ENCODE measurements around the gene SIRPG.

The SIRPG gene

DNA sequence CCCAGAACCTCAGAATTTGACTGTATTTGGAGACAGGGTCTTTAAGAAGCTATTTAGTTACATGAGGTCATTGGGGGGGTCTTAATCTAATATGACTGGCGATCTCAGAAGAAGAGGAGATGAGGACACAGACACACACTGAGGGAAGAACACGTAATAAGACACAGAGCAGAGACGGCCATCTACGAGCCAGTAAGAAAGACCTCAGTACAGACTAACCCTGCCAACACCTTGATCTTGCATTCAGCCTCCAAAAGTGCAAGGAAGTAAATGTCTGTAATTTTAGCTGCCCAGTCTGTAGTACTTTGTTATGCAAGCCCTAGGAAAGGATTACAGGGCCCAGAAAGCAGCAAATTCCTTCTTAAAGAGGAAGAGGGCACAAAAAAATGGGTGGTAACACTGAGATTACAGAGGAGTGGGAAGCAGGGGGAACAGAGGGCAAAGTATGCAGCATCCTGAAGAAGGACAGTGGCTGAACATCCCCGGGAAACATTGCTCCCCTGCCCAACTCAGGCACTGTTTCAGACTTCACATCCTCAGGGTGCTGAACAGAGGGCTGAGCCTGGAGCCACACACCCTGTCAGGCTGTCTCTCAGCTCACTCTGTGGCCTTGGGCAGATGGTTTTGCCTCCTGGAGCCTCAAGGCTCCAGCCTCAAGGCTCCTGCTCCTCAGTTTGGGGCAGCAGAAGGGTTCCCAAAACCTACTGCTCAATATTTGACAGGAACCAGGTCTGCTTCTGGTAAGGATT, 27.9 kb upstream of the SIRPG start:
- Mint-ChIP-seq H3K4me1 (ENCODE audit: low read depth) (peaks cover 87% of the 10 kb centered on the region), H3K9me3 (ENCODE audit: low read depth) (no peaks in the 10 kb centered on the region), H3K27ac (peak overlapping the region; percentile 94), H3K4me3 (peak overlapping the region; percentile 95), H3K36me3 (peaks cover 23% of the 10 kb centered on the region), H3K27me3 (no peaks in the 10 kb centered on the region)

DNA sequence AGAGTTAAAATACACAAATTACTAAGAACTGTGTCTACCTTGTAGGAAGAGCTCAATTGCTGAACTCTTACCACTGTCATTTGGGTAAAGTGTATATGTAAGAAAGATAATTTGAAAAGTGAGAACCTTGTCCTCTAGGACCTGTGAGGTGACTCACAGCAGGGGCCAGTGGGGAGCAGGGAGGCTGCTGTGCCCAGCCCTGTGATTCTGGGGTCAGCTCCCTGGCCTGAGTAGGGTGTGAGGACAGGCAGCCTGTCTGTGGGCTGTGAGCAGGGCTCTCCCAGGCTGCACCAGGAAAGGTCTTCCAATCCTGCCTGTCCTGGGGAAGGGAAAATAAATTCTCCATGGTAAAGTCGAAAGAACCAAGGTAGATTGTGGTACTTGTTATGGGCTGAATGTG, 27.3 kb upstream of the SIRPG start:
- peaks cover 25% of the 10 kb centered on the region for H3K36me3 Mint-ChIP-seq
- H3K27me3 Mint-ChIP-seq, result no peaks in the 10 kb centered on the region
- H3K4me3 Mint-ChIP-seq, result peak overlapping the region; percentile 95
- H3K27ac Mint-ChIP-seq, result peak overlapping the region; percentile 94
- H3K9me3 Mint-ChIP-seq (ENCODE audit: low read depth), result no peaks in the 10 kb centered on the region
- H3K4me1 Mint-ChIP-seq (ENCODE audit: low read depth), result peaks cover 87% of the 10 kb centered on the region

DNA sequence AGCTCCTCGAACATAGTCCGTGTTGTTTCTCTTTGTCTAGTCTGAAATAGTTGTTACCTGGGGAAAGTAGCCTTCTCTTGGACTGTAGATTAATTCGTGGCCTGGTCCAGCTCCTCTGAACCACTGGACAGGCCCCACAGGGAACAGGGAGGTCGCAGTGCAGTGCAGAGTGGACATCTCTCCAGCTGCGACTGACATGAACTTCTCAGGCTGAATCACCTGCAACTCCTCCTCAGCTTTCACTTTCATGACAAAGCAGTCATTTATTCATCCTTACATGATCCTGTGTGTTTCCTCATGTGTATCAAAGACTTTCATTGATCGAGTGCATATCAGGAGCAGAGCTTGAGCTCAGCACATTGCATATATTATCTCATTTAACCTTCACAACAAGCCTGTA, 19.1 kb upstream of the SIRPG start:
- H3K4me3 Mint-ChIP-seq, result peak overlapping the region; percentile 83
- H3K27ac Mint-ChIP-seq, result peak overlapping the region; percentile 97
- no peaks in the 10 kb centered on the region for H3K9me3 Mint-ChIP-seq (ENCODE audit: low read depth)
- no peaks in the 10 kb centered on the region for H3K27me3 Mint-ChIP-seq
- H3K36me3 Mint-ChIP-seq, result peaks cover 29% of the 10 kb centered on the region
- H3K4me1 Mint-ChIP-seq (ENCODE audit: low read depth), result peaks cover 93% of the 10 kb centered on the region

- Mint-ChIP-seq H3K9me3 (ENCODE audit: low read depth) (no peaks in the 10 kb centered on the region), H3K4me3 (peak overlapping the region; percentile 71), H3K27me3 (no peaks in the 10 kb centered on the region), H3K4me1 (ENCODE audit: low read depth) (peaks cover 96% of the 10 kb centered on the region), H3K36me3 (peaks cover 28% of the 10 kb centered on the region), H3K27ac (peak overlapping the region; percentile 97)
Measured at GRCh38 chr20:1674990-1675780, 17.6 kb upstream of the SIRPG start.

DNA sequence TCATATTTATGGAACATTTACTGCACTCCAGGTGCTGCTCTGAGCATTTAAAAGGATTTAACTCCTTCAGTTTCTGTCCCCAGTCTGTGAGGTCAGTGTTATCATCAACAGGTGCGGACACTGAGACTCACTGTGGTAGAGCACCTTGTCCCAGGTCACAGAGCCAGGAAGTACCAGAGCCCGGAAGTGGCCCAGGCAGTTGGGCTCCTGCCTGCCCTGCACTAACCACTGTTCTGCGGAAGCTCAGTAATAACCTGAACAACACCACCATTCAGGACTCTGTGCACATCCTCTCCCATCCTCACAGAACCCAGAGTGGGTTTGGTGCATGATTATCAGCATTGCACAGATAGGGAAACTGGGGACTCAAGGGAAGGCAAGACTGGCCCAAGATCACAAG, 16.8 kb upstream of the SIRPG start:
- peaks cover 96% of the 10 kb centered on the region for H3K4me1 Mint-ChIP-seq (ENCODE audit: low read depth)
- H3K36me3 Mint-ChIP-seq, result peaks cover 28% of the 10 kb centered on the region
- no peaks in the 10 kb centered on the region for H3K9me3 Mint-ChIP-seq (ENCODE audit: low read depth)
- H3K27ac Mint-ChIP-seq, result peak overlapping the region; percentile 97
- H3K4me3 Mint-ChIP-seq, result peak overlapping the region; percentile 71
- H3K27me3 Mint-ChIP-seq, result no peaks in the 10 kb centered on the region

GRCh38 chr20:1673424-1673823, 15.8 kb upstream of the SIRPG start:
- Mint-ChIP-seq H3K36me3 (peaks cover 29% of the 10 kb centered on the region), H3K4me1 (ENCODE audit: low read depth) (peaks cover 96% of the 10 kb centered on the region), H3K27ac (peak overlapping the region; percentile 97), H3K9me3 (ENCODE audit: low read depth) (peaks cover 3% of the 10 kb centered on the region), H3K27me3 (no peaks in the 10 kb centered on the region), H3K4me3 (peak overlapping the region; percentile 81)

GRCh38 chr20:1672728-1673127, 15.1 kb upstream of the SIRPG start:
- peaks cover 96% of the 10 kb centered on the region for H3K4me1 Mint-ChIP-seq (ENCODE audit: low read depth)
- peak overlapping the region; percentile 97 for H3K27ac Mint-ChIP-seq
- peaks cover 3% of the 10 kb centered on the region for H3K9me3 Mint-ChIP-seq (ENCODE audit: low read depth)
- H3K36me3 Mint-ChIP-seq, result peaks cover 24% of the 10 kb centered on the region
- H3K27me3 Mint-ChIP-seq, result no peaks in the 10 kb centered on the region
- peak overlapping the region; percentile 81 for H3K4me3 Mint-ChIP-seq

DNA sequence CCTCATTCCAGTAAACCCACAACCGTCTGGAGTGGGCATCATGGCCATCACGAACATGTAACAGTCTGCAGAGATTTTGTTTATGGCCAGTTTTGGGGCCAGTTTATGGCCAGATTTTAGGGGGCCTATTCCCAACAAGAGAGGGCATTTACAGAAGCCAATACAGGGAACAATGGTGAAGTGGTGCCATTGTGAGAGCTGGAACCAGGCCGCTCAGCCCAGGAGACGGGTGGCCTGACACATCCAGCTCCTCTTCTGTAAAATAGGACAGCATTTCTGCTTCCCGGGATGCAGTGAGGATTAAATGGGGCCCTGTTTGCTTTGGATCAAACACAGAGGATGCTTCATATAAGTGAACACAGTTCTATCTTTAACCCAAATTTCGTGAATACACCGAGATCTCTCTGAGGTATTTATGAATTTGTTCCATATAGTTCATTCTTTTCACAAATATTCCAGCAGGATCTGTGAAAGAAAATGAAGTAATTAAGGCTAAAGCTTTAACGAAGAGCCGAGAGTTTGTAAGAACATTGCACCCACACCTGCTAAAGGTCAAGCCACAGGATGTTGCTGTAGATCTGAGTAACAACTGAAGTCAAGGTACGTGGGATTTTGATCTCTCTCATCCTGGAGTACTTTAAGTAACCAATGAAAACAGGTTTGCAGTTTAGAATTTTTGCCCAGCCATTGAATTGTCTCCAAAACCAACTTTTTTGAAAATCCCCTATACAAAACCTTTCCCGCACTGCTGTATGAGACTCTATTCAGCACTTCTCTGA, 14.5 kb upstream of the SIRPG start:
- H3K4me1 Mint-ChIP-seq (ENCODE audit: low read depth), result peaks cover 97% of the 10 kb centered on the region
- H3K27ac Mint-ChIP-seq, result peak overlapping the region; percentile 97
- peaks cover 3% of the 10 kb centered on the region for H3K9me3 Mint-ChIP-seq (ENCODE audit: low read depth)
- H3K36me3 Mint-ChIP-seq, result peaks cover 24% of the 10 kb centered on the region
- H3K4me3 Mint-ChIP-seq, result peak overlapping the region; percentile 81
- H3K27me3 Mint-ChIP-seq, result no peaks in the 10 kb centered on the region

DNA sequence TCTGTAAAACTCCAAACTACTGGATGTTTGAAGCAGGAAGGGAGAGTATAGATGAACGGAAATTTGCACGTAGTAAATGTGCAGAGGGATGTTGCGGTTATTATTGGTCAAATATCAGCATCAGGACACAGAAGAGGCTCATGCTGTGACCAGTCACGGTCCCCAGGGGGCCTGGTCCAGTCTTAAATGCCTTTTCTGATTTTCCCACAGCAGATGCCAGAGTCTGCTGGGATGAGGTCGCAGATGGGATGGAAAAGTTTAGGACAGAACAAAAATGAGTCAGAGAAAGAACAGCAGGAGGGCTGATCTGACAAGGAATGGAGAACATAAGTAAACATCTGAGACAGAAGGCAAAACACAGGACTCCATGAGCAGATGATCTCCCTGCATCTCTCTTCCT, 11.7 kb upstream of the SIRPG start:
- H3K4me1 Mint-ChIP-seq (ENCODE audit: low read depth), result peaks cover 96% of the 10 kb centered on the region

GRCh38 chr20:1667502-1668085, 10.0 kb upstream of the SIRPG start:
- H3K27me3 Mint-ChIP-seq, result no peaks in the 10 kb centered on the region
- H3K4me3 Mint-ChIP-seq, result peak overlapping the region; percentile 38
- H3K27ac Mint-ChIP-seq, result peak overlapping the region; percentile 83
- peaks cover 95% of the 10 kb centered on the region for H3K4me1 Mint-ChIP-seq (ENCODE audit: low read depth)
- peaks cover 3% of the 10 kb centered on the region for H3K9me3 Mint-ChIP-seq (ENCODE audit: low read depth)
- H3K36me3 Mint-ChIP-seq, result peaks cover 27% of the 10 kb centered on the region

More for the DNA sequence above, 11.7 kb upstream of the SIRPG start:
- Mint-ChIP-seq H3K27ac (peak overlapping the region; percentile 97), H3K36me3 (peaks cover 23% of the 10 kb centered on the region), H3K27me3 (no peaks in the 10 kb centered on the region), H3K9me3 (ENCODE audit: low read depth) (peaks cover 3% of the 10 kb centered on the region), H3K4me3 (peak overlapping the region; percentile 64)

DNA sequence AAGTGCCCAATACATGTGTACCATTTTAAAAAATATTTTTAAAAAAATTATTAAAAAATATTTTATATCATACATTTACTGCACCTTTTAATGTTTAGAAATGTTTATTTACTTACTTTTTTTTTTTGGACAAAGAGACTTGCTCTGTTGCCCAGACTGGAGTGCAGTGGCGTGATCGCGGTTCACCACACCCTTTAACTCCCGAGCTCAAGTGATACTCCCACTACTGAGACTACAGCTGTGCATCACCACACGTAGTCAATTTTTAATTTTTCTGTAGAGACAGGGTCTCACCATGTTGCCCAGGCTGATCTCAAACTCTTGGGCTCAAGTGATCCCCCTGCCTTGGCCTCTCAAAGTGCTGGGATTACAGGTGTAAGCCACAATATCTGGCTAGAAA, 9.2 kb upstream of the SIRPG start:
- Mint-ChIP-seq H3K27ac (peak overlapping the region; percentile 98), H3K4me1 (ENCODE audit: low read depth) (peaks cover 95% of the 10 kb centered on the region), H3K36me3 (peaks cover 29% of the 10 kb centered on the region), H3K9me3 (ENCODE audit: low read depth) (peaks cover 3% of the 10 kb centered on the region), H3K27me3 (no peaks in the 10 kb centered on the region), H3K4me3 (no peak overlapping the region)

DNA sequence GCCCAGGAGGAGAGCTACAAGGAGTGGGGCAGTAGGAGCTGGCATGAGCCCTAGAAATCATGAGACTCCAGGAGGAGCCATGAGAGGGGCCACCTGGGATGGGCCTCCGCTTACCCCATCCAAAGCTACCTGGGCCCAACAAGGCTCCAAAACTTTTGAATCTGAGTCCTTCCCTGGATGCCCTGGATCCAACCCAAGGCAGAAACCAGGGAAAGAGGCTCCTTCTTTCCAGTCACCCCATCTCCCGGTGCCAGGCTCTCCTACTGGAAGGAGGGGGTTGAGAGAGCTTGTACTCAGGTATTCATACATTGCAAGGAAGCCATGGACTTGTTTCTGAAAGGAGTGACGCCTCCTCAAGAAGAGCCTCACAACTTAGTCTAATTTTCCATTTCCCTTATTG, 7.8 kb upstream of the SIRPG start:
- Mint-ChIP-seq H3K4me1 (ENCODE audit: low read depth) (peaks cover 95% of the 10 kb centered on the region), H3K36me3 (peaks cover 33% of the 10 kb centered on the region), H3K27me3 (no peaks in the 10 kb centered on the region), H3K27ac (peak overlapping the region; percentile 98), H3K4me3 (peak overlapping the region; percentile 84), H3K9me3 (ENCODE audit: low read depth) (peaks cover 3% of the 10 kb centered on the region)

DNA sequence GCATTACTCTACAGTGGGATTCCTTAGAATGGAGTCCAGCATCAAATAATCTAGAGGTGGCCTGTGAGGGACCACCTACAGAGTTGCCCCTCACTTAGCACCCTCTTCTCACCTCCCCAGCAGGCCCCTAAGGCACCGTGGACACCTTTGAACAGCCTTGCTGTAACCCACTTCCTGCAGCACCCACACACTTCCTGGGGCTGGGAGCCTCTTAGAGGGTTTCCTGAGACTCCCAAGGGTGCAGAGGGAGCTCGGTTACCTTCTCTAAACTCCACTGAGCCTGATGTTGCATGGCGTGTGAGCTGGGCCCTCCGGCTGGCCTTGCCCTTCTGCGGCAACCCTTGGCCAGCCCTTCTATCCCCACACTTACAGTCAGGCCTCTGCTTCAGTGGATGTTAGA, 7.3 kb upstream of the SIRPG start:
- Mint-ChIP-seq H3K36me3 (peaks cover 31% of the 10 kb centered on the region), H3K9me3 (ENCODE audit: low read depth) (peaks cover 3% of the 10 kb centered on the region), H3K4me1 (ENCODE audit: low read depth) (peaks cover 96% of the 10 kb centered on the region), H3K4me3 (peak overlapping the region; percentile 84), H3K27ac (peak overlapping the region; percentile 98), H3K27me3 (no peaks in the 10 kb centered on the region)

DNA sequence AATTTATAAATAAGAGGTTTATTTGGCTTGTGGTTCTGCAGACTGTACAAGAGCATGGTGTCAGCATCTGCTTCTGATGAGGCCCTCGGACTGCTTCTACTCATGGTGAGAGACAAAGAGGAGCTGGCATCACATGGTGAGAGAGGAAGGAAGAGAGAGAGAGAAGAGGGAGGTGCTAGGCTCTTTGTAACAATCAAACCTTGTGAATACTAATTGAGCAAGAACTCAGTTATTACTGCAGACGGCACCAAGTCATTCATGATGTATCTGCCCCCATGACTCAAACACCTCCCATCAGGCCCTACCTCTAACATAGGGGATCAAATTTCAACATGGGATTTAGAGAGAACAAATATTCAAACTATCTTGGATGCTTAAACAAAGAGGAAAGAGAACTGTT, 6.3 kb upstream of the SIRPG start:
- Mint-ChIP-seq H3K9me3 (ENCODE audit: low read depth) (peaks cover 3% of the 10 kb centered on the region), H3K4me1 (ENCODE audit: low read depth) (peaks cover 96% of the 10 kb centered on the region), H3K36me3 (peaks cover 24% of the 10 kb centered on the region), H3K27ac (peak overlapping the region; percentile 98), H3K27me3 (no peaks in the 10 kb centered on the region), H3K4me3 (peak overlapping the region; percentile 84)
